GM20431 (cell line): ENCODE data around the gene TAMM41.
"Not testable (repeated sequence)": the region's sequence is repeated elsewhere in the genome, so short reads cannot be mapped to it uniquely, and the experiment has no call there.

Experiments used
- in situ Hi-C: fragments of 300-500 bp; cut with MseI, MboI; formaldehyde crosslinking; loops from one replicate; pipeline ENCODE4 v1.15.0; 2020; ENCODE audit warnings: low sequenced_read_pairs; ENCODE audit not compliant: unreplicated experiment

TAMM41 gene

DNA sequence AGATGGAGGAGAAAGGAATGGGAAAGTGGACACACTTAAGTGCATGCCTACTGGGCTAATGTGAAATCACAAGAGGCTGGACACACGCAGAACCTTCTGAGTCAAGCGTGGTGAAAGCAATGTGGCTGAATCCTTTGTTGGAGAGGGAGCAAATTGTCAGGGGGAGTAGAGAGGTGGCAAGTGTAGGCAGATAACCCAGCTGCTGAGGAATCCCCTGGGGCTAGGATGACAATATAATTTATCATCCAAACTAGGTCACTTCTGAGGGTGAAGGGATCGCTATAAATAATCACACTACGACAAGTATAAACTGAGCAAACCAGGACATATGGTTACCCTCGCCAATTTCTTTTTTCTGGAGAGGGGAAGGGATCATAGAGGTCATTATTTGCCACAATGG lies 28.7 kb downstream of the TAMM41 start:
- in situ Hi-C loops = no loop called here

DNA sequence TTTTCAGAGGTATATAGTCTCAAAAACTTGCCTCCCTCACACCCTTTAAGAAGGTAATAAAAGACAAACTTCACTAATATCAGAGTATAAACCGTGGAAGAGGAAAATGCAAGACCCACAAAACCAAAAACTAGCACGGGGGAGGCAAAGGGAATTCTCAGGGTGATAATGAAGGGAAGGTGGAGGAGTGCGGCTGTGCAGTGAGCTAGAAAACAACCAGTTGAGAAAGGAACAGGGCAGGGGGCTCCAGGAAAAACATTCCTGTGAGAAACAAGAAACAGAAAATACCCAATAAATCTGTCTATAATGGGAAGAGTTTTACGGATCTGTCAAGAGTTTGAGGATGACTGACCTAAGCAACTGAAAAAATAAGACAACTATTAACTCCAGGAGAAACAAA lies 31.6 kb downstream of the TAMM41 start:
- in situ Hi-C loops = no loop called here

DNA sequence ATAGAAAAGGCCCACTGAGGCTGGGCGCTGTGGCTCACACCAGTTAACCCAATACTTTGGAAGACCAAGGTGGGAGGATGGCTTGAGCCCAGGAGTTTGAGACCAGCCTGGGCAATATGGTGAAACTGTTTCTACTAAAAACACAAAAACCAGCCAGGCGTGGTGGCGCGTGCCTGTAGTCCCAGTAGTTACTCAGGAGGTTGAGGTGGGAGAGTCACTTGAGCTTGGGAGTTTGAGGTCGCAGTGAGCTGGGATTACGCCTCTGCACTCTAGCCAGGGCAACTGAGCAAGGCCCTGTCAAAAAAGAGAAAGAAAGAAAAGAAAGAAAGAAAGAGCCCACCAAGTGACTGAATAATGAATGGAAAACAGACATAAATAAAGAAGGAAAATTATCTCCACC lies 32.0 kb downstream of the TAMM41 start:
- in situ Hi-C loops = no loop called here

DNA sequence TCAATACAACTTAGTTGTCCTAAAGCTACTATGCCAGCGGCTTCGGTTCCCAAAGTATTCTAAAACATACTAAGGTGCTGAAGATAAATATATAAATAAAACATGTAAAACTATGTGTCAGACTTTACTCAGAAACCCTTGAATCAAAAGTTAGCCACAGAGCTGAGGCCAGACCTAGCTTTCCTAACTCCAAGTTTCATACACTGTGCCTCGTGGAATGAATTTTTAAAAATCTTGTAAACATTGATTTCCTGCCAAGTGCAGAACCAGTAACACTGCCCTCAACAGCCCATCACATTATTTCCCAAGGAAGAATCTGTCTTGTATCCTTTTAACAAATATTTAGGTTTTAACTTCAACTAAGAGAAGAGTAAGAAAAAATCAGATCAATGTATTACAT lies 36.4 kb downstream of the TAMM41 start:
- in situ Hi-C loops = no loop called here

DNA sequence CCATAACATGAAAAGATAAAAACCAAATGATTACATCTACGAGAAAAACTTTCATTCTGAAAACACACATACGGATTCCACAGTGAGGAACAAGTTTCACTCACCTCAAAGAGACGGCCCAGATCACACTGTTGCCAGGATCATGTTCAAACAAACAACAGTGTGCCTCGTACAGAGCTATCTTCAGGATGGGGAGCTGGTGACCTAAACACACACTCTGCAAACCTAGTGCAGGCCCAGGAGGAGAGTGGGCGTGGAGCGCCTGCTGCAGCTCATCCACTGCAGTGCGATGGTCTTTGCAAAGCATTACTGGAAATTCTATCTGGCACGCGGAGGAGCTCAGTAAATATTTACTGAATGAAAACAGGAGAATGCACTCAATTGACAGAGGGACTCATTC lies 38.5 kb downstream of the TAMM41 start:
- in situ Hi-C loops = no loop called here

DNA sequence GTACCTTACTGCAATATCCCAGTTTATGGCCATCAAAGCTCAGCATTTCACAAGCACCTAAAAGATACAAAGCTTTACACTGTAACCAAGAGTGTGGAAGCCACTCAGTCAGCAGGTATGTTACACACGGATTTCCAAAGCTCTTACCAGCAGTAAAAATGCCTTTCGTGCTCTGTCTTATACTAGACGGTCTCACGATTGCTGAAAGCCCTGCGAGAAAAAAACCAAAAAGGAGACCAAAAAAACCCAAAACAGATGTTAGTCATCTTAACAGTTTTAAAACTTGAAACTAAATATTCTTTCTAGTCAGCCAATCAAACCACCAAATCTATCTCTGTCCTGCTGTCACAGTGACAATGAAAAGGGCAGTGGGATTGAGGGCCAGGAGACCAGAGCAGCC lies 39.0 kb downstream of the TAMM41 start:
- in situ Hi-C loops = no loop called here

DNA sequence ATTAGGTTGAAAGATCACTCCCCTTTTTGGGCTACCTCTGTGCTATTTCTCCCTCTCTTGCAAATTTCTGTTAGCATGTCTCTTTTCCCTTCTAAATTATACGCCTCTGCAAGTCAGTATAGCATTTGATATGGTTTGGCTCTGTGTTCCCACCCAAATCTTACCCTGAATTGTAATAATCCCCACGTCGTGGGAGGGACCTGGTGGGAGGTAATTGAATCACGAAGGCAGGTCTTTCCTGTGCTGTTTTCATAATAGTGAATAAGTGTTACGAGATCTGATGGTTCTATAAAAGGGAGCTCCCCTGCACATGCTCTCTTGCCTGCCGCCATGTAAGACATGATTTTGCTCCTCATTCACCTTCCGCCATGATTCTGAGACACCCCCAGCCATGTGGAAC lies 41.0 kb downstream of the TAMM41 start:
- in situ Hi-C loops = no loop called here

DNA sequence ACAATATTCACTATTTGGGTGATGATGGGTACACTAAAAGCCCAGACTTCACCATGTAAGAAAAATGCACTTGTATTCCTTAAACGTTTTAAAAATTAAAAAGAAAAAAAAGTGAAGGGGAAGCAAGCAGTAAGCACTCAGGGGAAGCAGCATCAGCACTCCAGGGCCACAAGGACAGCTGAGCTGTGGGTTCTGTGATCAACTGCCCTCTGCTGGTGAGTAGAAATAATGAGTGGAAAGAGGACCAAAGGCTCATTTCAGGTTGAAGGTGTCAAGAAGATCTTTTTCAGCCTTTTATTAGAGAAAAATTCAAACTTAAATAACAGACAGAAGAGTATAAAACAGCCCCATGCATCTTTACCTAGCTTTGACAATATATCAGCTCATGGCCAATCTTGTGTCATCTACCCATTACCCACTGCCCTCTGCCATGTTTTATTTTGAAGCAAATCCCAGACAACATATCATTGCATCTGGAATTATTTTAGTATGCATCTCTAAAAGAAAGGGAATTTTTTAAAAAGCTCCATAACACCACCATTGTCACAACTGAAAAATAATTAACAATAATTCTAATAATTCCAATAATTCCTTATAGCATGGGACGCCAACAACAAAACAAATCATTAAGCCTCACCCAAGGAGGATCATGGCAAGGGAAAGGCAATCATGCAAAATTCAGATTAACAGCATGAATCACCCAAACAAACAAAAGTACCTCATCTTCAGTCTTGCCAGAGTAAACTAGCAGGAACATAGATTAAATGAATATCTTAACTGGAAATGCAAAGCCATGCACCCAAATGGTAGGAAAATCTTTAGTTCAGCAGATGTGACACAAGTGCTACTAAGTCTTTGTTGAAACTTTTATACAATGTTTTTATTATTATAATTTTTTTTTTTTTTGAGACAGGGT lies 42.5 kb downstream of the TAMM41 start:
- in situ Hi-C loops = no loop called here

DNA sequence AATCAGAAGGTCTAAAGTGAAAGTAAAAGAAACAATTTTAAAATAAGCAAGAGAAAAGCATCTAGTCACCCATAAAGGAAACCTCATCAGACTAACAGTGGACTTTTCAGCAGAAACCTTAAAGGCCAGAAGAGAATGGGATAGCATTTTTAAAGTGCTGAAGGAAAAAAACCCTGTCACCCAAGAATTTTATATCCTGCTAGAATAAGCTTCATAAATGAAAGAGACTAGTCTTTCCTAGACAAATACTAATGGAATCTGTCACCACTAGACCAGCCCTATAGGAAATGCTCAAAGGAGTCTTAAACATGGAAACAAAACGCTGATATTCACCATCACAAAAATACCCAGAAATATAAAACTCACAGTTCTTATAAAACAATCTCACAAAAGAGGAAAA lies 46.9 kb downstream of the TAMM41 start:
- in situ Hi-C loops = no loop called here

DNA sequence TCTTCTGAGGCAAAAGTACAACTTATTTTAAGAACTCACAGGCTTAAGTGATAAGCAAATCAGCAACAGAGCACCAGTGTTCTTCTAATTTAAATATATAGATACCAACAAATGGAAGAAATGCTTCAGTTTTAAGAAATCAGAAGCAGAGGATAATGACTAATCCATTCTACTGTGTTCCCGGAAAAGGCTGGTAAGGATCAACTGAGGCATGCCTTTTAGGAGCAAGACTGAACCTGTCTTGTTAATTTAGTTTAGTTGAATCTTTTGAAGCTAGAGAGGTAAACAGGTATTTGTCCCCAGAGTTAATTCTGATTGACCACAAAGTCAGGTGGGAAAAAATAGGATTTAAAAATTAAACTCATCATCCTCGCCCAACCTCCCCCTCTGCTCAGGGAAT lies 51.8 kb downstream of the TAMM41 start:
- in situ Hi-C loops = no loop called here

DNA sequence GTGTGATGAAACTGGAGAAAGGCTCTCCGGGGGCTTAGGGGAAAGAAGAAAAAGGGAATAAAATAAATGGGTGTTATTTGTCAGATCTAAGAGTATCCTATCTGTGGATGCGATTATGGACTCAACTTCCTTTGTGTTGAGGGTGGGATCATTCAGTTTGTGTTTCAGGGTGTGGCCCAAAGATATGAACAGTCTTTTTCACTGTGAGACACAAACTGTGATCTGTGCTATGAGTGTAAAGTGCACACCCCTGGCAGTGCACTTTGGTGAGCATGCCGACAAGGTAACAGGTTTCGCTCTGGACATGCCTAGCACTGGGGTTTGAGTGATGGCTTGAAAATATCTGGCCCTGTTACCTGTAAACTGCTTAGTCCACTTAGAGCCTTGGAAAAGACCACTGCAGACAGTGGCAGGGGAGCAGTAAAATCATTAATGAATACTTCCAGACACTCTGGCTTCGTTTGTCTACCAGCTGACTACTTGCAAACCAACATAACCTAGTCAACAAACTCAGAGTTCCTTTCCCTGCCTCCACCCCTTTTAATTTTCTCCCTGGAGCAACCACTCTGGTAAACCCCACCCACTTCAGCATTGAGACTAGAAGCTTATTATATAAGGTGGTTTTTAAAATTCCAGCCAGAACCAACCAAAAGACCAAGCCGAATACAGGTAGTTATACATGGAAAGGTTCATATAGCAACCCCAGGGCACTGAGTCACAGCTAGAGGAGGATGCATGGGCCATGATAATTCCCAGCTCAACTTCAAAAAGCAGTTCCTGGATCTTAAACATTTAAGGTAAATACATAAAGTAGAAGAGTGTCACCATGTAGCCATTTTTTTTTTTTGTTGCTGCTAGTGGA lies 55.1 kb downstream of the TAMM41 start:
- in situ Hi-C loops = no loop called here

DNA sequence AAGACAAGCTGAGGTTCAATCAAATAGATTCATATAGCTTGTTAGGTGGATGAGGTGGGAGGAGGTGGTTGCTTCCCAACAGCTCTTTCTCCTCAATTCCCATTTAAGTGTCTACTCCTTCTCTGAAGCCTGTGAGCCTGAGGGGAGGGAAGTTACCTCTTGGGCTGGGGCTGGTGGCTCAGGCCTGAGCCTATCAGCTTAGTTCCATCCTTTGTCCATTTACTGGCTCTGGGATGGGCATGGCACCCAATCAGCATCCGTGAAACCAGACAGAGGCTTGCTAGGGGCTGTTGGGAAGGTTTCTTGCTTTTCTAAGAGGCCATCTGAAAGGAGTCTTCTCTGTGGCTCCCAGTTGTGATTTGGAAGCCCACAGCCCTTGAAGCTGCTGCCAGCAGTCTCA lies 57.3 kb downstream of the TAMM41 start:
- in situ Hi-C loops = no loop called here

DNA sequence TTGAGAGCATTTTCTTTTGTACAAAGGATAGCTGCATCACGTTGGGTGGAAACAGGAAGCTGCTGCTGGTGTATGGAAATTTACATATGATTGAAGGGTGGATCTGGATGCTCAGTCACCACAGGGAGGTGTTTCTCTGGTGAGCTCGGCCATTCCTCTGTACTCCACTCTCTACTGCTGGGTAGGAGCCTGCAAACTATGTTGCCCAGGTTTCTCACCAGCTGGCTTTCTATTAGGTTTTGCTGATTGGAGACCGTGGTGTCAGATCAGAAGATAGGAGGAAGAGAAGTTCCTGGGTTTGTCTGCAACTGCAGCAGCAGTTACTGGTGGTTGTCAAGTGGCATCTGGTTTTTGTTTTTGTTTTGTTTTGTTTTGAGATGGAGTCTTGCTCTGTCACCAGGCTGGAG lies 61.7 kb downstream of the TAMM41 start:
- in situ Hi-C loops = no loop called here

DNA sequence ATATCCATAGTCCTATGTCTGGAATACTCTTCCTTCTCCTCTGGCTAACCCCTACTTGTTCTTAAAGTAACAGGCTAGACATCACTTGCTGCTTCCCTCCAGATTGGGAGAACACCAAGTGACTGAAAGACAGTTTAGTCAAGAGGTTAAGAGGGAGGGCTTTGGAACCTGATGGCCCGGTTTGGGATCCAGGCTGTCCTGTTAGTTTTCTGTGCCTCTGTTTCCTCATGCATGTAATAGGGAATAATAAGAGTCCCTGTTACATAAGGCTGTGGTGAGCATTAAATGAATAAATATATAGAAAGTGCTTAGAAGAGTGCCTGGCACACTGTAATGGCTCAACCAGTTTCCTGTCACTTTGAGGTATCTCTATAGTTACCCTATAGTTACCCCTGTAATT lies 66.3 kb downstream of the TAMM41 start:
- in situ Hi-C loops = no loop called here

DNA sequence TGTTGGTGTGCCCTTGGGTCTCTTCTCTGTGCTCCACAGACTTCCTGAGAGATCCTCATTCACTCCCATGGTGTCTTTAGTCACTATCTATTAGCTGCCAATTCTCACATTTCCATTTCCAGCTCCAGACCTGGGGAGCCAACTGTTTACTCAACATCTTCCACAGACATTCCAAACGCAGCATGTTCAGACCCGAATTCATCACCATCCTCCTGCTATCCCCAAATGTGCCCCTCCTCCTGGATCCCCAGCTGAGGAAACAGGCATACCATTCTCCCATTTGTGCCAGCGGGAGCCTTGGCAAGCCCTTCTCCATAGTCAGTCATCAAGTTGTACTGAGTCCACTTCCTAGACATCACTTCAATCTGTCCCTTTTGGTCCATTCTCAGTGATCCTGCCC lies 67.1 kb downstream of the TAMM41 start:
- in situ Hi-C loops = no loop called here

DNA sequence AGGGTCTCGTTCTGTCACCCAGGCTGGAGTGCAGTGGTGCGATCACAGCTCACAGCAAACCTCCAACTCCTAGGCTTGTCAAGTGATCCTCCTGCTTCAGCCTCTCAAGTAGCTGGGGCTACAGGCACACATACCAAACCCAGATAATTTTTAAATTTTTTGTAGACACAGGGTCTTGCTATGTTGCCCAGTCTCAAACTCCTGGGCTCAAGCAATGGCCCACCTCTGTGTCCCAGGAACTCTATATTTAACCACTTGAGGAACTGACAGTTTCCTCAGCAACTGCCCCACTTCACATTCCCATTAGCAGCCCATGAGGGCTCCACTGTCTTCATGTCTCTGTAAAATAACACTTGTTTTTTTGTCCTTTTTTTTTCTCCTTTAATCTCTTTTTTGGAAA lies 68.4 kb downstream of the TAMM41 start:
- in situ Hi-C loops = no loop called here

DNA sequence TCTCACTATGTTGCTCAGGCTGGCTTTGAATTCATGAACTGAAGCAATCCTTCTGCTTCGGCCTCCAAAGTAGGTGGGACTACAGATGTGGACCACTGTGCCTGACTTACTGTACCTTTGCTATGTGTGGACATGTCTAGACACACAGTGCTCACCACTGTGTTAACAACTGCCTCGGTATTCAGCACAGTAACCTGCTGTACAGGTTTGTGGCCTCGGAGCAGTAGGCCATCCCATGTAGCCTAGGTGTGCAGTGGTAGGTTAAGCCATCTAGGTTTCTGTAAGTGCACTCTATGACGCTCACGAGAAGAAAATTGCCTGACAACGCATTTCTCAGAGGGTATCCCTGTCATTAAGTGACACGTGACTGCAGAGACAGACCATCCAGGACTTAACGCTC lies 70.3 kb downstream of the TAMM41 start:
- in situ Hi-C loops = no loop called here

DNA sequence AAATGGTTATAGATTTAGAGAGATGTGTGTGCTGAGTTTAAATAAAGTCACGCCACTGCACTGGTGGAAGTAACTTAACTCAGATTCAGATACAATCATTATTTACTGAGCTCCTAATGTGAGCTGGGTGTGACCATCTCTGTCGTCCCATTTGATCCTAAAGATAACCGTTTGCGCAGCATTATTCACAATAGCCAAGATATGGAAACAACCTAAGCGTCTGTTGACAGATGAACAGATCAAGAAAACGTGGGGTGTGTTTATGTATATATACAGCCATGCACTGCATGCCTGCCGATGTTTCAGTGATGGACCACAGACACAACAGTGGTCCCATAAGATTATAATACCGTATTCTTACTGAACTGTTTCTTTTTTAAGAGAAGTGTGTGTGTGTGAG lies 71.2 kb downstream of the TAMM41 start:
- in situ Hi-C loops = no loop called here

DNA sequence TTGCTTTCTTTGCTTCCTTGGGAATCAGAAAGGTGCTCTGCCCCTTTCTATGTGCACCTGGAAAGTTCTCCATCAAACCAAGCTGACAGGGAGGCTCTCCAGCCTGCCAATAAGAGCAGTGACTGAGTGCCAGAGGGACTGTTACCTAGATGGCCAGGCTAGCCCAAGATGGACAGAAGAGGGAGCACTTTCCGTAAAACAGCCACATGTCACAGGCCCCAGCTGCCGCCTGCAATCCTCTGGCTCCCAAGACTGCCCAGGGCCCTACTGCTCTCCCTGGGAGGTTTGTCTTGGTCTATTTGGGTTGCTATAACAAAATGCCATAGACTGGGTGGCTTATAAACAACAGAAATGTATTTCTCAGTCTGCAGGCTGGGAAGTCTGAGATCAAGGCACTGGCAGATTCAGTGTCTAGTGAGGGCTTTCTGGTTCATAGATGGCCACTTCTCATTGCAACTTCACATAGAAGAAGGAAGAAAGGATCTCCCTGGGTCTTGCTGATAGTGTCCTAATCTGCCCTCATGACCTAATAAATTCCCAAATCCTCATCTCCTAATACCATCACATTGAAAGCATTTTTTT lies 72.3 kb downstream of the TAMM41 start:
- in situ Hi-C loops = no loop called here

DNA sequence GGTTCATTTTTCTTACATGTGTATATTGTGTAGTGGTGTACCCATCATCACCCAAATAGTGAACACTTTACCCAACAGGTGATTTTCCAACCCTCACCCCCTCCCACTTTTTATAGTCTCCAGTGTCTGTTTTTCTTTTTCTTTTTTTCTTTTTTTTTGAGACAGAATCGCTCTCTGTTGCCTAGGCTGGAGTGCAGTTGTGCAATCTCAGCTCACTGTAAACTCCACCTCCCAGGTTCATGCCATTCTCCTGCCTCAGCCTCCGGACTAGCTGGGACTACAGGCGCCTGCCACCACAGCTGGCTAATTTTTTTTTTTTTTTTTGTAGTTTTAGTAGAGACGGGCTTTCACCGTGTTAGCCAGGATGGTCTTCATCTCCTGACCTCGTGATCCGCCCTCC lies 74.8 kb downstream of the TAMM41 start:
- in situ Hi-C loops = not testable (repeated sequence)
